ENCODE results near the gene ADAMTS19.

DNA sequence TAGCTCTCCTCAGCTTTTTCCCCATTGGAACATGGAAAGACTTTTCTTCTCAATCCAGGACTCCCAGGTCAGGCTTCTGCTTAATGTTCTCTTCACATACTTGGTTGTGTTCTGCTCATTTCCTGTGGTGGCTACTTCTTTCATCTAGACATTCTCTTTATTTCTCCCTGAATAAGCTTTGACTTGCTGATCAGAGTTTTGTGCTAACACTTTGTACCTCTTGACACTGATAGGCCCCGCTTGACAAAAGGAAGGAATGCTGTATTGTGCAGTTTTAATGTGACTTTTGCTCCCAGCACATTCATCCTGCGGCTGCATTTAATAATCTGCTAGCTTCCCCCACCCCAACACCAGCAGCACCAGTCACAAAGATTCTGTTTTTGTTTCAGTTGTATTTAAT lies 196.9 kb downstream of the ADAMTS19 start:
- TF ChIP-seq, protein P1, sequence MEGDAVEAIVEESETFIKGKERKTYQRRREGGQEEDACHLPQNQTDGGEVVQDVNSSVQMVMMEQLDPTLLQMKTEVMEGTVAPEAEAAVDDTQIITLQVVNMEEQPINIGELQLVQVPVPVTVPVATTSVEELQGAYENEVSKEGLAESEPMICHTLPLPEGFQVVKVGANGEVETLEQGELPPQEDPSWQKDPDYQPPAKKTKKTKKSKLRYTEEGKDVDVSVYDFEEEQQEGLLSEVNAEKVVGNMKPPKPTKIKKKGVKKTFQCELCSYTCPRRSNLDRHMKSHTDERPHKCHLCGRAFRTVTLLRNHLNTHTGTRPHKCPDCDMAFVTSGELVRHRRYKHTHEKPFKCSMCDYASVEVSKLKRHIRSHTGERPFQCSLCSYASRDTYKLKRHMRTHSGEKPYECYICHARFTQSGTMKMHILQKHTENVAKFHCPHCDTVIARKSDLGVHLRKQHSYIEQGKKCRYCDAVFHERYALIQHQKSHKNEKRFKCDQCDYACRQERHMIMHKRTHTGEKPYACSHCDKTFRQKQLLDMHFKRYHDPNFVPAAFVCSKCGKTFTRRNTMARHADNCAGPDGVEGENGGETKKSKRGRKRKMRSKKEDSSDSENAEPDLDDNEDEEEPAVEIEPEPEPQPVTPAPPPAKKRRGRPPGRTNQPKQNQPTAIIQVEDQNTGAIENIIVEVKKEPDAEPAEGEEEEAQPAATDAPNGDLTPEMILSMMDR (IDR thresholded peaks at IDR 0.05), result no peak
- TF ChIP-seq ZFX (IDR thresholded peaks at IDR 0.05; ENCODE audit: borderline replicate concordance), result no peak

Data from 22Rv1 (cell line).